ENCODE measurements around the gene HP1BP3.
A peak's percentile ranks its signal among the peaks of the same experiment; 100 is the strongest.
"Not testable (repeated sequence)": the region's sequence is repeated elsewhere in the genome, so short reads cannot be mapped to it uniquely, and the experiment has no call there.

HP1BP3 gene

GRCh38 chr1:20787029-20787839, at the start of gene HP1BP3:
Gene HP1BP3, minus strand, starts transcription at chr1:20787307. Its CDS starts 6,867 bp downstream, at chr1:20780440.
- peak; percentile 80 for DNase-seq (ENCODE audit: low spot score)

- DNase-seq (ENCODE audit: low spot score), result no peak
Observed at GRCh38 chr1:20836230-20836629, 49.1 kb upstream of the HP1BP3 start.

GRCh38 chr1:20834780-20835179, 47.7 kb upstream of the HP1BP3 start:
- DNase-seq (ENCODE audit: low spot score), result no peak

- no peak for DNase-seq (ENCODE audit: low spot score)
Observed at GRCh38 chr1:20834192-20834591, 47.1 kb upstream of the HP1BP3 start.

- no peak for DNase-seq (ENCODE audit: low spot score)
Observed at GRCh38 chr1:20830378-20830777, 43.3 kb upstream of the HP1BP3 start.

GRCh38 chr1:20829946-20830345, 42.8 kb upstream of the HP1BP3 start:
- DNase-seq (ENCODE audit: low spot score), result no peak

GRCh38 chr1:20829531-20829930, 42.4 kb upstream of the HP1BP3 start:
- no peak for DNase-seq (ENCODE audit: low spot score)

- DNase-seq (ENCODE audit: low spot score), result no peak
Observed at GRCh38 chr1:20823845-20824244, 36.7 kb upstream of the HP1BP3 start.

- no peak for DNase-seq (ENCODE audit: low spot score)
Observed at GRCh38 chr1:20821466-20821865, 34.4 kb upstream of the HP1BP3 start.

GRCh38 chr1:20819818-20820217, 32.7 kb upstream of the HP1BP3 start:
- DNase-seq (ENCODE audit: low spot score), result no peak

GRCh38 chr1:20814534-20814871, 27.4 kb upstream of the HP1BP3 start:
- no peak for DNase-seq (ENCODE audit: low spot score)

- DNase-seq (ENCODE audit: low spot score), result no peak
Observed at GRCh38 chr1:20811916-20812315, 24.8 kb upstream of the HP1BP3 start.

GRCh38 chr1:20793236-20793635, 6.1 kb upstream of the HP1BP3 start:
- DNase-seq (ENCODE audit: low spot score), result no peak

- peak; percentile 87 for DNase-seq (ENCODE audit: low spot score)
Observed at GRCh38 chr1:20792196-20792595, 5.1 kb upstream of the HP1BP3 start.

- DNase-seq (ENCODE audit: low spot score), result no peak
Observed at GRCh38 chr1:20790785-20791184, 3.7 kb upstream of the HP1BP3 start.

GRCh38 chr1:20789598-20789997, 2.5 kb upstream of the HP1BP3 start:
- DNase-seq (ENCODE audit: low spot score), result not testable (repeated sequence)

GRCh38 chr1:20787840-20788795, 1.0 kb upstream of the HP1BP3 start:
- peak; percentile 23 for DNase-seq (ENCODE audit: low spot score)

- peak; percentile 96 for DNase-seq (ENCODE audit: low spot score)
Observed at GRCh38 chr1:20786253-20787028, 666 bp downstream of the HP1BP3 start.

GRCh38 chr1:20785907-20786252, 1.2 kb downstream of the HP1BP3 start:
- DNase-seq (ENCODE audit: low spot score), result no peak

- no peak for DNase-seq (ENCODE audit: low spot score)
Observed at GRCh38 chr1:20775700-20776099, 11.4 kb downstream of the HP1BP3 start.

- no peak for DNase-seq (ENCODE audit: low spot score)
Observed at GRCh38 chr1:20771780-20772179, 15.3 kb downstream of the HP1BP3 start.

GRCh38 chr1:20770314-20771087, 16.6 kb downstream of the HP1BP3 start:
- DNase-seq (ENCODE audit: low spot score), result no peak
